WTC11 (cell line): Measurements from ENCODE around the gene CYP24A1.

ENCODE experiments used
- ATF2 ChIP-seq: sonication (generic); formaldehyde crosslinking; IDR thresholded peaks from 2 replicates; pipeline ENCODE4 v1.8.1; 2022; ENCODE audit warnings: low read depth, missing genetic modification reagents, borderline replicate concordance
- CREB1 ChIP-seq: sonication (generic); formaldehyde crosslinking; IDR thresholded peaks from 2 replicates; pipeline ENCODE4 v1.8.0; 2023; ENCODE audit warnings: mild to moderate bottlenecking, missing genetic modification reagents
- CTCF ChIP-seq: fragments of 200-600 bp; IDR thresholded peaks from 2 replicates; pipeline ENCODE4 v1.8.0; 2022; ENCODE audit warnings: antibody characterized with exemption
- JUN ChIP-seq: sonication (generic); formaldehyde crosslinking; IDR thresholded peaks from 2 replicates; pipeline ENCODE4 v1.8.0; 2023; ENCODE audit warnings: mild to moderate bottlenecking, missing genetic modification reagents
- TP53 ChIP-seq: sonication (generic); formaldehyde crosslinking; IDR thresholded peaks from 2 replicates; pipeline ENCODE4 v1.8.1; 2023; ENCODE audit warnings: mild to moderate bottlenecking, missing genetic modification reagents
- TF ChIP-seq, protein P1 (sequence below): sonication (generic); formaldehyde crosslinking; IDR thresholded peaks from 2 replicates; pipeline ENCODE4 v1.8.0; 2022; ENCODE audit warnings: missing genetic modification reagents

DNA sequence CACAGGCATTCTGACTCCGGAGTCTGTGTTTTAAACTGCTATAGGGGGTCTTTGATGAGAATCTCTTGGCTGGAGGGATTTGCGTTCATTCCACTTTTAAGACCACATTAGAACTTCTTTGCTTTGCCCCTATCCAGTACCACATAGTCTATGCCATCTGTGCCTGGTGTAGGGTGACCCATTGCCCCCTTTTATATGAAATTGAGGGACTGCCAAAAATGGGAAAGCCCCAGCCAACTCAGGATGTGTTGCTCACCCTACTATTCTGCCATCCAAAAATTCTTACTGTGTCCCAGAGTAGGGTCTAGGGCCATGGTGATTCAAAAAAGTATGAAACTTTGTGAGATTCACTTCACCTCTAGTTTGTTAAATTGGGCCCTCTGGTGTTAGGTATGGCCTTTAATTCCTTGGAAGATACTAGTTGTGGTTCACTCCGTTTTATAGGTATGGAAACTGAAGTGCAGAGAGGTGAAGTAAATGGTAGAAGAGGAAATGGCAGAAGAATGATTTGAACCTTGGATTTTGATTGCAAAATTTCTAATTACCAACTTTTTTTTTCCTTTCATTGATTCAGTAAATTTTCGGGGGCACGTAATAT is 35.5 kb upstream of the CYP24A1 start:
- TF ChIP-seq CTCF (no peak), JUN (CRISPR knock-in tag) (no peak), TP53 (CRISPR knock-in tag) (no peak), ATF2 (CRISPR knock-in tag) (no peak), CREB1 (no peak)
- TF ChIP-seq, protein P1, sequence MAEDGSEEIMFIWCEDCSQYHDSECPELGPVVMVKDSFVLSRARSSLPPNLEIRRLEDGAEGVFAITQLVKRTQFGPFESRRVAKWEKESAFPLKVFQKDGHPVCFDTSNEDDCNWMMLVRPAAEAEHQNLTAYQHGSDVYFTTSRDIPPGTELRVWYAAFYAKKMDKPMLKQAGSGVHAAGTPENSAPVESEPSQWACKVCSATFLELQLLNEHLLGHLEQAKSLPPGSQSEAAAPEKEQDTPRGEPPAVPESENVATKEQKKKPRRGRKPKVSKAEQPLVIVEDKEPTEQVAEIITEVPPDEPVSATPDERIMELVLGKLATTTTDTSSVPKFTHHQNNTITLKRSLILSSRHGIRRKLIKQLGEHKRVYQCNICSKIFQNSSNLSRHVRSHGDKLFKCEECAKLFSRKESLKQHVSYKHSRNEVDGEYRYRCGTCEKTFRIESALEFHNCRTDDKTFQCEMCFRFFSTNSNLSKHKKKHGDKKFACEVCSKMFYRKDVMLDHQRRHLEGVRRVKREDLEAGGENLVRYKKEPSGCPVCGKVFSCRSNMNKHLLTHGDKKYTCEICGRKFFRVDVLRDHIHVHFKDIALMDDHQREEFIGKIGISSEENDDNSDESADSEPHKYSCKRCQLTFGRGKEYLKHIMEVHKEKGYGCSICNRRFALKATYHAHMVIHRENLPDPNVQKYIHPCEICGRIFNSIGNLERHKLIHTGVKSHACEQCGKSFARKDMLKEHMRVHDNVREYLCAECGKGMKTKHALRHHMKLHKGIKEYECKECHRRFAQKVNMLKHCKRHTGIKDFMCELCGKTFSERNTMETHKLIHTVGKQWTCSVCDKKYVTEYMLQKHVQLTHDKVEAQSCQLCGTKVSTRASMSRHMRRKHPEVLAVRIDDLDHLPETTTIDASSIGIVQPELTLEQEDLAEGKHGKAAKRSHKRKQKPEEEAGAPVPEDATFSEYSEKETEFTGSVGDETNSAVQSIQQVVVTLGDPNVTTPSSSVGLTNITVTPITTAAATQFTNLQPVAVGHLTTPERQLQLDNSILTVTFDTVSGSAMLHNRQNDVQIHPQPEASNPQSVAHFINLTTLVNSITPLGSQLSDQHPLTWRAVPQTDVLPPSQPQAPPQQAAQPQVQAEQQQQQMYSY (CRISPR knock-in tag): no peak
